HepG2 (cell line): ENCODE results near the gene PCIF1. TPM values are rescaled to one million over a fixed set of nuclear protein-coding genes. Genes with fewer than 3 reads are reported as not detected.
A peak's percentile ranks its signal among the peaks of the same experiment; 100 is the strongest.

Experiments used
- AKAP8 ChIP-seq: sonication (generic); formaldehyde crosslinking; IDR thresholded peaks from 2 replicates; pipeline ENCODE4 v1.5.1; 2020; ENCODE audit warnings: mild to moderate bottlenecking, missing genetic modification reagents
- ATF1 ChIP-seq: IDR thresholded peaks from 2 replicates; pipeline ENCODE4 v1.6.1; 2016; ENCODE audit warnings: mild to moderate bottlenecking, control low read depth
- PHF20 ChIP-seq: sonication (generic); formaldehyde crosslinking; IDR thresholded peaks from 2 replicates; pipeline ENCODE4 v1.5.0; 2020; ENCODE audit warnings: mild to moderate bottlenecking, missing genetic modification reagents
- POLR2AphosphoS5 ChIP-seq: IDR thresholded peaks from 2 replicates; pipeline ENCODE4 v1.6.1; 2012; ENCODE audit warnings: low read depth, low read length
- RXRB ChIP-seq: IDR thresholded peaks from 2 replicates; pipeline ENCODE4 v1.6.1; 2016; ENCODE audit warnings: borderline replicate concordance, missing genetic modification reagents, missing compliant biosample characterization
- ZBTB20 ChIP-seq: sonication (generic); formaldehyde crosslinking; IDR thresholded peaks from 2 replicates; pipeline ENCODE4 v1.8.1; 2023; ENCODE audit warnings: missing genetic modification reagents, low read depth, mild to moderate bottlenecking, borderline replicate concordance
- ZNF136 ChIP-seq: sonication (generic); formaldehyde crosslinking; IDR thresholded peaks from 2 replicates; pipeline ENCODE4 v1.8.1; 2022; ENCODE audit warnings: low read depth, mild to moderate bottlenecking, moderate library complexity, missing genetic modification reagents
- ZNF20 ChIP-seq: sonication (generic); formaldehyde crosslinking; IDR thresholded peaks from 2 replicates; pipeline ENCODE4 v1.4.0; 2020; ENCODE audit warnings: mild to moderate bottlenecking, moderate library complexity, missing genetic modification reagents
- ZNF33B ChIP-seq: sonication (generic); formaldehyde crosslinking; IDR thresholded peaks from 2 replicates; pipeline ENCODE4 v1.5.1; 2020; ENCODE audit warnings: mild to moderate bottlenecking, missing genetic modification reagents
- ZNF567 ChIP-seq: sonication (generic); formaldehyde crosslinking; IDR thresholded peaks from 2 replicates; pipeline ENCODE4 v1.8.1; 2023; ENCODE audit warnings: mild to moderate bottlenecking, missing genetic modification reagents, borderline replicate concordance
- ZNF746 ChIP-seq: sonication (generic); formaldehyde crosslinking; IDR thresholded peaks from 2 replicates; pipeline ENCODE4 v1.8.0; 2022; ENCODE audit warnings: mild to moderate bottlenecking, missing genetic modification reagents
- ZNF878 ChIP-seq: sonication (generic); formaldehyde crosslinking; IDR thresholded peaks from 2 replicates; pipeline ENCODE4 v1.8.1; 2023; ENCODE audit warnings: mild to moderate bottlenecking, missing genetic modification reagents, moderate library complexity
- polyA plus RNA-seq, 8 experiments: library from polyadenylated mRNA; depleted of rRNA in 3 of 8; stranded (reverse) in 7 of 8; unstranded in 1 of 8; fragments of >200 nt; fragmentation: Illumina TruSeq in 4 of 8; extraction: Trizol in 4 of 8; gene quantifications; 2 replicates each; pipeline versions ENCODE4 v1.2.1 to v1.2.3, GENCODE V29; 2011 to 2016; ENCODE audit warnings: low read depth in 4 of 8, missing spikeins in 1 of 8, mixed read lengths in 1 of 8; ENCODE audit not compliant: insufficient read depth in 1 of 8
- total RNA-seq, 5 experiments: library from RNA; depleted of rRNA; stranded (reverse); fragments of >200 nt; fragmentation: Illumina TruSeq; extraction: Trizol; gene quantifications; 2 replicates each; pipeline ENCODE4 v1.2.3, GENCODE V29; 2016; ENCODE audit warnings: low read depth in 1 of 5
- TF ChIP-seq, protein P1 (sequence below): sonication (generic); formaldehyde crosslinking; IDR thresholded peaks from 2 replicates; pipeline ENCODE4 v1.4.0; 2020; ENCODE audit warnings: missing genetic modification reagents
- TF ChIP-seq, protein P2 (sequence below): sonication (generic); formaldehyde crosslinking; IDR thresholded peaks from 2 replicates; pipeline ENCODE4 v1.5.0; 2020; ENCODE audit warnings: mild to moderate bottlenecking, missing genetic modification reagents
- TF ChIP-seq, protein P3 (sequence below): sonication (generic); formaldehyde crosslinking; IDR thresholded peaks from 2 replicates; pipeline ENCODE4 v1.4.0; 2020; ENCODE audit warnings: missing genetic modification reagents, borderline replicate concordance

The PCIF1 gene
- total and polyA plus RNA-seq, 2 of the 13 experiments (the other 11 are each of a cell fraction or from before 2014, with no cell fraction given): 20.9 to 24.4 TPM

DNA sequence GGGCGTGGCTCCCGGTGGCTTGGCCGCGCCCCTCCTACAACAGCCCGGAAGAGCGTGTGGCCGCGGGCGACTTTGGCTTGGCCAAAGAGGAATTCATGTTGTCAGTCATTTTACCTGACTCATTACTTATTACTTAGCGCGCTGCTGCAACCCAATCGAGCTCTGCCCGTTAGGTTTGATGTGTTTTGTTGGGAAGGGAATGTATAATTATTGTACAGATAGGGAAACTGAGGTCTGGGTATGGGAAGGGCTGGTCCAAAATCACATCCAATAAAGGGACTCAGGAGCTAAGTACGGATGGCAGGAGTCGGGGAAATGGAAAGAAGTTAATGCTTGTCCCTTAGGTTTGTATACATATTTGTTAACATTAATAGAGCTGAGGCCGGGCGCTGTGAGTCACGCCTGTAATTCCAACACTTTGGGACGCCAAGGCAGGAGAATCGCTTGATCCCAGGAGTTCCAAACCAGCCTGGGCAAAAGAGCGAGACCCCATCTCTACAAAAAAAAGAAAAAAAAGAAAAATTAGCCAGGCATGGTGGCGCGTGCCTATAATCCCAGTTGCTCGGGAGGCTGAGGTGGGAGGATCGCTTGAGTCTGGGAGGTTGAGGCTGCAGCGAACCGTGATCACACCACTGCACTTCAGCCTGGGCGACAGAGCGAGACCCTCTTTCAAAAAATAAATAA, 38.2 kb downstream of the PCIF1 start (continued):
- TF ChIP-seq, protein P1, sequence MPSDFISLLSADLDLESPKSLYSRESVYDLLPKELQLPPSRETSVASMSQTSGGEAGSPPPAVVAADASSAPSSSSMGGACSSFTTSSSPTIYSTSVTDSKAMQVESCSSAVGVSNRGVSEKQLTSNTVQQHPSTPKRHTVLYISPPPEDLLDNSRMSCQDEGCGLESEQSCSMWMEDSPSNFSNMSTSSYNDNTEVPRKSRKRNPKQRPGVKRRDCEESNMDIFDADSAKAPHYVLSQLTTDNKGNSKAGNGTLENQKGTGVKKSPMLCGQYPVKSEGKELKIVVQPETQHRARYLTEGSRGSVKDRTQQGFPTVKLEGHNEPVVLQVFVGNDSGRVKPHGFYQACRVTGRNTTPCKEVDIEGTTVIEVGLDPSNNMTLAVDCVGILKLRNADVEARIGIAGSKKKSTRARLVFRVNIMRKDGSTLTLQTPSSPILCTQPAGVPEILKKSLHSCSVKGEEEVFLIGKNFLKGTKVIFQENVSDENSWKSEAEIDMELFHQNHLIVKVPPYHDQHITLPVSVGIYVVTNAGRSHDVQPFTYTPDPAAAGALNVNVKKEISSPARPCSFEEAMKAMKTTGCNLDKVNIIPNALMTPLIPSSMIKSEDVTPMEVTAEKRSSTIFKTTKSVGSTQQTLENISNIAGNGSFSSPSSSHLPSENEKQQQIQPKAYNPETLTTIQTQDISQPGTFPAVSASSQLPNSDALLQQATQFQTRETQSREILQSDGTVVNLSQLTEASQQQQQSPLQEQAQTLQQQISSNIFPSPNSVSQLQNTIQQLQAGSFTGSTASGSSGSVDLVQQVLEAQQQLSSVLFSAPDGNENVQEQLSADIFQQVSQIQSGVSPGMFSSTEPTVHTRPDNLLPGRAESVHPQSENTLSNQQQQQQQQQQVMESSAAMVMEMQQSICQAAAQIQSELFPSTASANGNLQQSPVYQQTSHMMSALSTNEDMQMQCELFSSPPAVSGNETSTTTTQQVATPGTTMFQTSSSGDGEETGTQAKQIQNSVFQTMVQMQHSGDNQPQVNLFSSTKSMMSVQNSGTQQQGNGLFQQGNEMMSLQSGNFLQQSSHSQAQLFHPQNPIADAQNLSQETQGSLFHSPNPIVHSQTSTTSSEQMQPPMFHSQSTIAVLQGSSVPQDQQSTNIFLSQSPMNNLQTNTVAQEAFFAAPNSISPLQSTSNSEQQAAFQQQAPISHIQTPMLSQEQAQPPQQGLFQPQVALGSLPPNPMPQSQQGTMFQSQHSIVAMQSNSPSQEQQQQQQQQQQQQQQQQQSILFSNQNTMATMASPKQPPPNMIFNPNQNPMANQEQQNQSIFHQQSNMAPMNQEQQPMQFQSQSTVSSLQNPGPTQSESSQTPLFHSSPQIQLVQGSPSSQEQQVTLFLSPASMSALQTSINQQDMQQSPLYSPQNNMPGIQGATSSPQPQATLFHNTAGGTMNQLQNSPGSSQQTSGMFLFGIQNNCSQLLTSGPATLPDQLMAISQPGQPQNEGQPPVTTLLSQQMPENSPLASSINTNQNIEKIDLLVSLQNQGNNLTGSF (CRISPR knock-in tag): 0 out of 2 replicates have a peak, but pooled peaks have one; percentile 56
- TF ChIP-seq, protein P2, sequence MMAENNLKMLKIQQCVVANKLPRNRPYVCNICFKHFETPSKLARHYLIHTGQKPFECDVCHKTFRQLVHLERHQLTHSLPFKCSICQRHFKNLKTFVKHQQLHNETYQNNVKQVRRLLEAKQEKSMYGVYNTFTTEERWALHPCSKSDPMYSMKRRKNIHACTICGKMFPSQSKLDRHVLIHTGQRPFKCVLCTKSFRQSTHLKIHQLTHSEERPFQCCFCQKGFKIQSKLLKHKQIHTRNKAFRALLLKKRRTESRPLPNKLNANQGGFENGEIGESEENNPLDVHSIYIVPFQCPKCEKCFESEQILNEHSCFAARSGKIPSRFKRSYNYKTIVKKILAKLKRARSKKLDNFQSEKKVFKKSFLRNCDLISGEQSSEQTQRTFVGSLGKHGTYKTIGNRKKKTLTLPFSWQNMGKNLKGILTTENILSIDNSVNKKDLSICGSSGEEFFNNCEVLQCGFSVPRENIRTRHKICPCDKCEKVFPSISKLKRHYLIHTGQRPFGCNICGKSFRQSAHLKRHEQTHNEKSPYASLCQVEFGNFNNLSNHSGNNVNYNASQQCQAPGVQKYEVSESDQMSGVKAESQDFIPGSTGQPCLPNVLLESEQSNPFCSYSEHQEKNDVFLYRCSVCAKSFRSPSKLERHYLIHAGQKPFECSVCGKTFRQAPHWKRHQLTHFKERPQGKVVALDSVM: peak; percentile 84
- TF ChIP-seq ZNF746 (CRISPR knock-in tag) (peak; percentile 50; the same call in 1 of the 2 replicates), ZBTB20 (CRISPR knock-in tag) (0 out of 2 replicates have a peak, but pooled peaks have one; percentile 9), ZNF33B (CRISPR knock-in tag) (peak; percentile 14; the same call in 1 of the 2 replicates), ZNF136 (CRISPR knock-in tag) (no peak; the same call in 1 of the 2 replicates), AKAP8 (no peak), POLR2AphosphoS5 (peak; percentile 74), ZNF20 (CRISPR knock-in tag) (peak; percentile 11; the same call in 1 of the 2 replicates), ZNF878 (CRISPR knock-in tag) (peak; percentile 18; the same call in 1 of the 2 replicates), RXRB (CRISPR knock-in tag) (no peak; the same call in 1 of the 2 replicates), ATF1 (peak; percentile 89), PHF20 (CRISPR knock-in tag) (peak; percentile 23; the same call in 1 of the 2 replicates), ZNF567 (CRISPR knock-in tag) (0 out of 2 replicates have a peak, but pooled peaks have one; percentile 7)
- TF ChIP-seq, protein P3, sequence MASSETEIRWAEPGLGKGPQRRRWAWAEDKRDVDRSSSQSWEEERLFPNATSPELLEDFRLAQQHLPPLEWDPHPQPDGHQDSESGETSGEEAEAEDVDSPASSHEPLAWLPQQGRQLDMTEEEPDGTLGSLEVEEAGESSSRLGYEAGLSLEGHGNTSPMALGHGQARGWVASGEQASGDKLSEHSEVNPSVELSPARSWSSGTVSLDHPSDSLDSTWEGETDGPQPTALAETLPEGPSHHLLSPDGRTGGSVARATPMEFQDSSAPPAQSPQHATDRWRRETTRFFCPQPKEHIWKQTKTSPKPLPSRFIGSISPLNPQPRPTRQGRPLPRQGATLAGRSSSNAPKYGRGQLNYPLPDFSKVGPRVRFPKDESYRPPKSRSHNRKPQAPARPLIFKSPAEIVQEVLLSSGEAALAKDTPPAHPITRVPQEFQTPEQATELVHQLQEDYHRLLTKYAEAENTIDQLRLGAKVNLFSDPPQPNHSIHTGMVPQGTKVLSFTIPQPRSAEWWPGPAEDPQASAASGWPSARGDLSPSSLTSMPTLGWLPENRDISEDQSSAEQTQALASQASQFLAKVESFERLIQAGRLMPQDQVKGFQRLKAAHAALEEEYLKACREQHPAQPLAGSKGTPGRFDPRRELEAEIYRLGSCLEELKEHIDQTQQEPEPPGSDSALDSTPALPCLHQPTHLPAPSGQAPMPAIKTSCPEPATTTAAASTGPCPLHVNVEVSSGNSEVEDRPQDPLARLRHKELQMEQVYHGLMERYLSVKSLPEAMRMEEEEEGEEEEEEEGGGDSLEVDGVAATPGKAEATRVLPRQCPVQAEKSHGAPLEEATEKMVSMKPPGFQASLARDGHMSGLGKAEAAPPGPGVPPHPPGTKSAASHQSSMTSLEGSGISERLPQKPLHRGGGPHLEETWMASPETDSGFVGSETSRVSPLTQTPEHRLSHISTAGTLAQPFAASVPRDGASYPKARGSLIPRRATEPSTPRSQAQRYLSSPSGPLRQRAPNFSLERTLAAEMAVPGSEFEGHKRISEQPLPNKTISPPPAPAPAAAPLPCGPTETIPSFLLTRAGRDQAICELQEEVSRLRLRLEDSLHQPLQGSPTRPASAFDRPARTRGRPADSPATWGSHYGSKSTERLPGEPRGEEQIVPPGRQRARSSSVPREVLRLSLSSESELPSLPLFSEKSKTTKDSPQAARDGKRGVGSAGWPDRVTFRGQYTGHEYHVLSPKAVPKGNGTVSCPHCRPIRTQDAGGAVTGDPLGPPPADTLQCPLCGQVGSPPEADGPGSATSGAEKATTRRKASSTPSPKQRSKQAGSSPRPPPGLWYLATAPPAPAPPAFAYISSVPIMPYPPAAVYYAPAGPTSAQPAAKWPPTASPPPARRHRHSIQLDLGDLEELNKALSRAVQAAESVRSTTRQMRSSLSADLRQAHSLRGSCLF (CRISPR knock-in tag): peak; percentile 86; the same call in 1 of the 2 replicates
